HG03103 (cell line): ENCODE measurements around the gene SYNJ1.
"Not testable (repeated sequence)": the region's sequence is repeated elsewhere in the genome, so short reads cannot be mapped to it uniquely, and the experiment has no call there.

Experiments used
- ATAC-seq: cut with Tn5 transposase; IDR thresholded peaks from one replicate; pipeline ENCODE4 v1.9.1; 2021; ENCODE audit warnings: low read depth; ENCODE audit not compliant: unreplicated experiment

SYNJ1 gene

DNA sequence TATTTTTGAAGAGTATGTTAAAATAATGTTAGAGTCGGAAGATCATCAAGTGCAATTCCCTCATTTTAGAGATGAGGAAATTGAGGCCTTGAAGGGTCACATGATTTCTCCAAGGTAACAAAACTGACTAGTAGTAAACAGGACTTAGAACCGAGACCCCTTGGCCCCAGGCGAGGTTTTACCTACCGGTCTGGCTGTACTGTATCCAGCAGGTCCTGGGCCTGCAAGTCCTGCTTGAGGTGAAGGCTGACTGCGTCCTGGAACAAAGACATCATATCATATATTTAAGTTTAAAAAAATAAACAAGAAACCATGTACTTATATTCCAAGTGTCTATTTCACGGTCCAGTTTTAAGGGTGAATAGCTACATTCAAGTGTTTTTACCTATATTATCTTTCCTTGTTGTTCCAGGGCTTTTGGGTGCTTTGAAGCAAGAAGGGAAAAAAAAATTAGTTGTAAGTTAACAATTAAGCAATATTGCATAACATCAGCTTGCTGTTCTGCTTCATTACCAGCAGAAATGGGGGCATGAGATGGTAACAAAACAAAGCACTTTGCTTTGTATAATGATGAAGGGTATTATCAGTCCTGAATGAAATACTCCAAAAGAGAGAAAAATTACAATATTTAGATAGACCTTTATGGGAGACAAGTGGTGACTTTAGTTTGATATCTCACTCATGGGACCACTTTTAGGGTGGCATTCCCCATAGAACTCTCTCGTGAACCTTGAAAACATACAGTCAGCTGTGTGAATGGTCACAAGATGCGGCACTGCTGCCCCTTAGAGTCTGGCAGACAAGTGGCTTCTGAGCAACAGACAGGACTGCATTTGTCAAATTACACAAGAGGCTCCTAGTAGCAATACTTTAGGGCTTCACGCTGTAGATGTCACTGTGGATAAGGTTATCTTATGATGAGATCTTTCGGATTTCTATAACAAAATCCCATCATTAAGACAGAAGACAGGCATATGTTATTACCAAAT lies 85.8 kb downstream of the SYNJ1 start:
- no peak for ATAC-seq

DNA sequence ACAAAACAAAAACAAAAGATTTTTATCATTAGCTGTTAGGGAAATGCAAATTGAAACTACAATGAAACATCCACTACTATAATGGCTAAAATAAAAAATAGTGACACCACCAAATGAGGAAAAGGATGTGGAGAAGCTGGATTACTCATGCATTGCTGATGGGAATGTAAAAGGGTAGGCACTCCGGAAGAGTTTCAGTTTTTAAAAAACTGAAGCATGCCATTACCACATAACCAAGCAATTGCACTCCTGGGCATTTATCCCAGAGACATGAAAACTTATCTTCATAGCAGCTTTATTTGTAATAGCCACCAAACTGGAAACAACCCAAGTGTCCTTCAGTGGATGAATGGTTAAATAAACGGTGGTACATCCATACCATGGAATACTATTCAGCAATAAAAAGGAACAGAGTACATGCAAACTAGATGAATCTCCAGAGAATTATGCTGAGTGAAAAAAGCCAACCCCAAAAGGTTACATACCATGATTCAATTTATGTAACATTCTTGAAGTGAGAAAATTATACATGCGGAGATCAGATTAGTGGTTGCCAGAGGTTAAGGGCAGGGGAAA lies 101.1 kb downstream of the SYNJ1 start:
- no peak for ATAC-seq

GRCh38 chr21:32618218-32618617 lies 109.6 kb downstream of the SYNJ1 start:
- ATAC-seq: not testable (repeated sequence)

DNA sequence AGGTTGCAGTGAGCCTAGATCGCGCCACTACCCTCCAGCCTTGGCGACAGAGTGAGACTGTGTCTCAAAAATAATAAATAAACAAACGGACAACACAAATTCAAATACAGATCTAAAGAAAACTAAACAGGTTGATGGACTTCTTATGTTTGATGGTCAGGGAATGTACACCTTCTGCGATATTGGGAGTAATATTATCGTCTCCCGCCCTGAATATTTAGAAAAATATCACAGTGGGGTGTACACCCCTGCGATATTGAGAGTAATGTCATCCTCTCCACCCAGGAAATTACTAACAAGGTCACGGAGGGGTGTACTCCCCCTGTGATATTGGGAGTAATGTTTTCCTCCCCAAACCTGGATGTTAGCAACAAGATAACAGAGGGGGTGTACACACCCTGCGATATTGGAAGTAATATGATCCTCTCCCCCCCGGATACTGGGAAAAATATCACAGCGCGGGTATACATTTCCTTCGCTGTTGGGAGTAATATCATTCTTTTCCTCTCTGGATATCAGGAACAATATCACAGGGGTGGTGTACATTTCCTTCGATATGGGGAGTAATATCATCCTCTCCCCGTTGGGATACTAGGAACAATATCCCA lies 114.3 kb downstream of the SYNJ1 start:
- no peak for ATAC-seq

DNA sequence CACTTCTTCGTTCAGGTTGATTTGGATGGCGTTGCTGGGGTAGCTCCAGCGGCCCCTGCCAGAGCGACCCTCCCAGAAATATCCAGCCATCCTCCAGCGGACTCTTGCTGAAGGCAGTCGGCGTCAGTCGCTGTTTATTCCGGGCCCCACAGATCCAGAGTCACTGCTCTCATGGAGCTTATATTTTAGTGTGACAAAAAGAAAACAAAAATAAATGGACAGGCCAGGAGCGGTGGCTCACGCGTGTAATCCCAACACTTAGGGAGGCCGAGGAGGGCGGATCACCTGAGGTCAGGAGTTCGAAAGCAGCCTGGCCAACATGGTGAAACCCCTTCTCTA lies 114.8 kb downstream of the SYNJ1 start:
- ATAC-seq: no peak

GRCh38 chr21:32612075-32612998 lies 115.5 kb downstream of the SYNJ1 start, which contains the start of gene CFAP298:
Gene CFAP298, minus strand, starts transcription at chr21:32612377. Its CDS starts 134 bp downstream, at chr21:32612243.
- peak; percentile 92 for ATAC-seq

DNA sequence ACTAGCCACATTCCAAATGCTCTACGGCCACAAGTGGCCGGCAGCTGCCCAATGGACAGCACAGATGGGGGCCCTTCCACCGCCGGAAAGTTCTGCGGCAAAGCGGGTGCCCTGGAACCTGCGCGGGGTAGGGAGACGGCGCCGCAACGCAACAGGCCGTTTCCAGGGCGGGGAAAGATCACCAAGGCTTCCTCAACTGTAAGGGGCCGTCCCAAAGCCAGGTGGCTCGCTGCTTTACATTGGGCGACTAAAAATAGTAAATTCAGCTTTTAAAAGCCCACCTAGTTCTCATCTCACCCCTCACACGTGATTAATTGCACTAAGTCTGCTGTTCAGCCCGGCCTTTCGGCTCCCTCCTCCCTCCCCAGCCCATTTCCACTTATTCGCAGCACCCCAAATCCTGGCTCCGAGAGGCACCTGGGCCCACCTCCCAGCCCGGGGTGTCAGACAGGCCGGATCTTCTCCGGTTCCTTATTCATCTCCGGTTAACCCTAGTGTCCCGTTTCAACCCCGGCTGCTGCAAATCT lies 116.3 kb downstream of the SYNJ1 start:
- ATAC-seq: no peak

- ATAC-seq: not testable (repeated sequence)
Observed at GRCh38 chr21:32610940-32611339, 116.9 kb downstream of the SYNJ1 start.

DNA sequence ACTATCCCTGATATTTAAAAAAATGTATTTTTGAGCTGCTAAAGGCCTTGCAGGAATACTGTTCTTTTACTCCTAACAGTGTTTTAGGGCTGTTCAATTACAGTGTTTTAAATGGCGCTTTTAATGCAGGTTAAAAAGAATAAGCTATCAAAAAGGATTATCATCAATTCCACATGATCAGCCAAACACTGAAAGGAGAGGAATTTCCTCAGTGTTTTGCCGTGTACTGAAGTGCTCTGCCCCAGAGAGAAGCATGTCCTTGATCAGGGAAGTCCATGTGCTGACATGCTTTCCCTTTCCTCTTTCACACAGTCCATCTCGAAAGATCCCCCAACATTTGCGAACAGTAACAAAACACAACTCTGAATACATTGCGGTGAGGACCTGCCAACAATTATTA lies 119.0 kb downstream of the SYNJ1 start:
- no peak for ATAC-seq

DNA sequence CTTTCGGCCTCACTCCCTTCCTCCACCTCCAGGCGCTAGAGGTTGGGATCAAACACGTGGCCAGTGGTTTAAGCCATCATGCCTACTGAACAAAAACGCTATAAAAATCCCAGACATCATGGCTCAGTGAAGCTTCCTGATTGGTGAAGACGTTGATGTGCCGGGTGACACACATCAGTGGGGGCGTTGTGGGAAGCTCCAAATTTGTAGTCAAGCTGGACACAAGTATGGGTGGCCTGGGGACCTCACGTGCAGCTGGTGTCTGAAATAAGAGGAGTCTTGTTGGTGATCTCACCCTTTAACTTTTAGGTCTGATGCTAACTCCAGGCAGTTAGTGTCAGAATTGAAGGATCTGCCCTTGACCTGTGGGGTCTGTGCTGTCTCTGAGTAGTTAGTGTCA lies 122.3 kb downstream of the SYNJ1 start:
- ATAC-seq: no peak

DNA sequence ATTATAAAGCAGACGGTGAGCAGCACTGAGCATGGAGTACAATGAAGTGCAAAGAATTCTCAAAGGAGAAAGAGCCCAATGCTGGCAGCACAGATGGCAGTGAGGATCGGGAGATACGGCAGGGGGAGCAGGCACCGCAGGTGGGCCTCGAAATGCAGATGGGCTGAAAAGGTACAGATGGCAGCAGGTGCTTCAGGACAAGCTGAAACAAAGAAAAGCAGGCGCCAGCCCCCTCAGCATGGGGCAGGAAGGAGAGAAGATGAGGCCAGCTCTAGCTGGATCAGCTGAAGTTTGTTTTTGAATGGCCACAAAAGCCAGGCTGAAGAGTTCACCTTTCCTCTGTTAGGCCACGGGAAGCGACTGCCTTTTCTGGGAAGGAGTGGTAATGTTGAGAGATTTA lies 123.3 kb downstream of the SYNJ1 start:
- ATAC-seq: no peak

GRCh38 chr21:32603131-32603530 lies 124.7 kb downstream of the SYNJ1 start:
- no peak for ATAC-seq

DNA sequence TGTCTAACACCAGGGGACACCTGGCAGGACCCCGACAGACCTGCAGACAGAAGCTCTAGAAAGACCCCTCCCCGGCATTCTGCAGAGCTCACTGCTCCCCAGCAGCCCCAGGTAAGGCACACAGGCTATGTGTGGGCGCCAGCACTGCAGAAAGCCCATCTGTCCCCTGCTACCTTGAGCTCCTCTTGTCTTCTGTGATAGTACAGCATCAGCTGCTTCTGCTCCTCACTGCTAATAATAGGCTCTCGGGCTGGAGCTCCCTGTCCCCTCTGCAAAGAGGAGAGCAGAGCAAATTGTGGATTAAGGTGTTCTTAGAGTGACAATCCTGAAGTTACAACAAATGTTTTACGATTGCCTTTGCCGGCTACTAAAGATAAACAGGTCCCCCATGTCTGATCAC lies 125.7 kb downstream of the SYNJ1 start:
- no peak for ATAC-seq

DNA sequence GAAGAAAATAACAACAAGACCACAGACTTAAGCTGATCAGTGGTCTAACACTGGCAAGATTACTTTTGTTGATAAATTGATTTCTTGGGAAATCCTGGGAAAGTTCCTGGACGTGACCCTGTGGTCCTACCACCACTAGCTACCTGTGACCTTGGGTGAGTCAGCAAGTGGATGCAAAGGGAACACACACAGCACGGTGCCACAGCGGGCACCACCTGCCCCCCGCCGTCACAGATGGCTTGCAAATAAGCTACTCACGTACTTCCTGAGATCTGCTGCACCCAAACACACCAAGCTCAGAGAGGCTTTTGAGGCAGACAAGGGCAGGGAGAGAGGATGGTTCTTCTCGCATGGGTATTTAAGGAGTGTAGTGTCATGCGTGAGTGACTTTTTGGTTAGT lies 128.3 kb downstream of the SYNJ1 start:
- no peak for ATAC-seq

- no peak for ATAC-seq
Observed at GRCh38 chr21:32599091-32599490, 128.7 kb downstream of the SYNJ1 start.

- no peak for ATAC-seq
Observed at GRCh38 chr21:32597205-32597604, 130.6 kb downstream of the SYNJ1 start.

DNA sequence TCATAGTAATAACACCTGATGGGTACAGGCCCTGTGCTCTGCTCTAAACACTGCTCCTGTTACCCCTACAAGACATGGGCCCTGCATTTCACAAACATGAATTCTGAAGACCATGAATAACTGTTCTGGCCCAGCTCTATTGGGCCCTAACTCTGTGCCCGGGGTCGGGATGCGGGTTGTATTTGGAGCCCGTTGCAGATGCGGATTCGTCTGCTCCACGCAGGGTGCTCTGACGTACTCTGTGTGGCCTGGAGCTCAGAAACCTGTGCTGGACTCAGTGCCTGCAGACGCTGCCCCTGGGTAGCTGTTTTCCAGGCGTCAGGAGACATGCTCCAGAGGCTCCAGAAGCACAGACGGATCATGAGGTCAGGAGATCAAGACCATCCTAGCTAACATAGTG lies 132.4 kb downstream of the SYNJ1 start:
- no peak for ATAC-seq

- no peak for ATAC-seq
Observed at GRCh38 chr21:32593690-32594089, 134.1 kb downstream of the SYNJ1 start.

DNA sequence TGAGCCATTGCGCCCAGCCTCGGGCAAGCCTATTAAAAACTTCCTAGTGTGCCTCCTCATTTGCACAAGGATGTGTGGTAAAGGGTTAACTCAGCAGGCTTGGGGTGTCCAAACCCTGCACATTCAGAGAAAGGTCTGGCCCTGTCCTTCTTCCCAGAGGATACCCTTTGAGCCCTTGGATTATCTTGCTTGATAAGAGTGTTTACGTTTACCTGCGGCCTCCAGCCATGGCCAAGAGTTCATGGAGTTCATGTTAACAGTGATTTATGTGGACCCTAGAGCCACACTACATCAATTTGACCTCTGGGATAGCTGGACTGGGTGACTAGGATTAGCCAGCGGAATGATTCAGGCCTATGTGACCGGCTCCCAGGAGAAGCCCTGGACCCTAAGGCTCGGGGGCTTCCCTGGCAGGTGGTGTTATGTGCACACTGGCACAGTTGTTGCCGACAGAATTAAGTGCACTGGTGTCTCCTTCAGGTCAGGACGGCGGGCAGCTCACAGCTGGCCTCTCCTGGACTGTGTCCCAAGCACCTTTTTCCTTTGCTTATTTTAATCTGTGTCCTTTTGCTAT lies 134.8 kb downstream of the SYNJ1 start:
- ATAC-seq: no peak

DNA sequence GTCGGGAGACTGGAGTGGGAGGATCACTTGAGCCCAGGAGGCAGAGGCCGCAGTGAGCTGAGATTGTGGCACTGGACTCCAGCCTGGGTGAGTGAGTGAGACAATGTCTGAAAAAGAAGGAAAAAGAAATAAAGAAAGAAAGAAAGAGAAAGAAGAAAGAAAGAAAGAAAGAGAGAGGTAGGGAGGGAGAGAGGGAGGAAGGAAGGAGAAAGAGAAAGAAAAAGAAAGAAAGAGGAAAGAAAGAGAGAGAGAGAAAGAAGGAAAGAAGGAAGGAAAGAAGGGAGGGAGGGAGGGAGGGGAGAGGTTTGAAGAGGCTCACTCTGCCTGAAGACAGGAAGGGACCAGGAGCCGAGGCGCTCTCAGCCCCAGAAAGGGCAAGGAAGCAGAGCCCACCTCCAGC lies 137.7 kb downstream of the SYNJ1 start:
- ATAC-seq: no peak
